GM18870 (cell line): ENCODE results near the gene SDHAF3.
"Not testable (repeated sequence)": the region's sequence is repeated elsewhere in the genome, so short reads cannot be mapped to it uniquely, and the experiment has no call there.

ENCODE experiments used
- ATAC-seq: cut with Tn5 transposase; IDR thresholded peaks from one replicate; pipeline ENCODE4 v1.9.1; 2021; ENCODE audit warnings: moderate library complexity; ENCODE audit not compliant: unreplicated experiment

Gene SDHAF3

GRCh38 chr7:97117372-97118188, at the start of gene SDHAF3:
TSS of gene SDHAF3 (plus strand) at chr7:97117698. CDS start at chr7:97117724, 26 bp downstream.
- peak; percentile 82 for ATAC-seq

- not testable (repeated sequence) for ATAC-seq
Measured at GRCh38 chr7:97072025-97072424, 45.5 kb upstream of the SDHAF3 start.

GRCh38 chr7:97075928-97076327, 41.6 kb upstream of the SDHAF3 start:
- no peak for ATAC-seq

- peak; percentile 86 for ATAC-seq
Measured at GRCh38 chr7:97078023-97078969, 39.2 kb upstream of the SDHAF3 start.

GRCh38 chr7:97079300-97079699, 38.2 kb upstream of the SDHAF3 start:
- ATAC-seq, result peak; percentile 31

- no peak for ATAC-seq
Measured at GRCh38 chr7:97081521-97082300, 35.8 kb upstream of the SDHAF3 start.

- ATAC-seq, result no peak
Measured at GRCh38 chr7:97088364-97088763, 29.1 kb upstream of the SDHAF3 start.

GRCh38 chr7:97089771-97090170, 27.7 kb upstream of the SDHAF3 start:
- ATAC-seq, result no peak

GRCh38 chr7:97090761-97091353, 26.6 kb upstream of the SDHAF3 start:
- no peak for ATAC-seq

GRCh38 chr7:97094284-97094930, 23.1 kb upstream of the SDHAF3 start:
- ATAC-seq, result no peak

GRCh38 chr7:97096037-97096436, 21.5 kb upstream of the SDHAF3 start:
- no peak for ATAC-seq

GRCh38 chr7:97096661-97097060, 20.8 kb upstream of the SDHAF3 start:
- ATAC-seq, result no peak

GRCh38 chr7:97104719-97105238, 12.7 kb upstream of the SDHAF3 start:
- peak; percentile 89 for ATAC-seq

- ATAC-seq, result no peak
Measured at GRCh38 chr7:97107192-97107800, 10.2 kb upstream of the SDHAF3 start.

GRCh38 chr7:97116308-97116707, 1.2 kb upstream of the SDHAF3 start:
- ATAC-seq, result no peak

GRCh38 chr7:97117035-97117371, 495 bp upstream of the SDHAF3 start:
- ATAC-seq, result no peak

GRCh38 chr7:97118306-97118917, 914 bp downstream of the SDHAF3 start:
- ATAC-seq, result no peak

- no peak for ATAC-seq
Measured at GRCh38 chr7:97119747-97120146, 2.2 kb downstream of the SDHAF3 start.
